OCI-LY3 (cell line): ENCODE data around the gene NBPF3.
"Not testable (repeated sequence)": the region's sequence is repeated elsewhere in the genome, so short reads cannot be mapped to it uniquely, and the experiment has no call there.

Experiments
- EZH2phosphoT487 ChIP-seq: fragments of 200-600 bp; shearing (Covaris generic); IDR thresholded peaks from 2 replicates; pipeline ENCODE4 v1.6.1; 2018; ENCODE audit warnings: antibody characterized with exemption, mixed run types, low read depth
- TF ChIP-seq, protein P1 (sequence below): fragments of 200-600, 300-600 bp; sonication (generic); IDR thresholded peaks from 2 replicates; pipeline ENCODE4 v1.5.1; 2014; ENCODE audit warnings: antibody characterized with exemption, low read length, low read depth

- TF ChIP-seq, protein P1, sequence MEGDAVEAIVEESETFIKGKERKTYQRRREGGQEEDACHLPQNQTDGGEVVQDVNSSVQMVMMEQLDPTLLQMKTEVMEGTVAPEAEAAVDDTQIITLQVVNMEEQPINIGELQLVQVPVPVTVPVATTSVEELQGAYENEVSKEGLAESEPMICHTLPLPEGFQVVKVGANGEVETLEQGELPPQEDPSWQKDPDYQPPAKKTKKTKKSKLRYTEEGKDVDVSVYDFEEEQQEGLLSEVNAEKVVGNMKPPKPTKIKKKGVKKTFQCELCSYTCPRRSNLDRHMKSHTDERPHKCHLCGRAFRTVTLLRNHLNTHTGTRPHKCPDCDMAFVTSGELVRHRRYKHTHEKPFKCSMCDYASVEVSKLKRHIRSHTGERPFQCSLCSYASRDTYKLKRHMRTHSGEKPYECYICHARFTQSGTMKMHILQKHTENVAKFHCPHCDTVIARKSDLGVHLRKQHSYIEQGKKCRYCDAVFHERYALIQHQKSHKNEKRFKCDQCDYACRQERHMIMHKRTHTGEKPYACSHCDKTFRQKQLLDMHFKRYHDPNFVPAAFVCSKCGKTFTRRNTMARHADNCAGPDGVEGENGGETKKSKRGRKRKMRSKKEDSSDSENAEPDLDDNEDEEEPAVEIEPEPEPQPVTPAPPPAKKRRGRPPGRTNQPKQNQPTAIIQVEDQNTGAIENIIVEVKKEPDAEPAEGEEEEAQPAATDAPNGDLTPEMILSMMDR = not testable (repeated sequence)
- TF ChIP-seq EZH2phosphoT487 = not testable (repeated sequence)
Measured at GRCh38 chr1:21465127-21465526, 25.2 kb downstream of the NBPF3 start.
